AG04450 (cell line): Measurements from ENCODE around the gene NLN. TPM values are rescaled to one million over a fixed set of nuclear protein-coding genes. Genes with fewer than 3 reads are reported as not detected.
"Not testable (repeated sequence)": the region's sequence is repeated elsewhere in the genome, so short reads cannot be mapped to it uniquely, and the experiment has no call there.

Source experiments
- CTCF ChIA-PET: fragments of 300-600, 350-600 bp; formaldehyde crosslinking; extraction: SDS; loops from one replicate; lab custom pipeline; 2022; ENCODE audit warnings: antibody characterized with exemption, inconsistent platforms; lab: Charles Lee
- POLR2A ChIA-PET: fragments of 350-600 bp; formaldehyde crosslinking; extraction: SDS; loops from one replicate; lab custom pipeline; 2021; ENCODE audit warnings: antibody characterized with exemption, inconsistent platforms; lab: Yijun Ruan, JAX
- DNase-seq: peaks from one replicate; pipeline ENCODE4 v3.0.0-alpha.2; 2011; ENCODE audit warnings: low read depth, low spot score
- H3K27ac ChIP-seq: one replicate; pipeline ENCODE4 v1.5.1; 2012; ENCODE audit warnings: low read depth, low read length, control low read depth
- H3K27me3 ChIP-seq: one replicate; pipeline ENCODE4 v1.6.0; 2012; ENCODE audit warnings: low read length; ENCODE audit not compliant: control insufficient read depth, insufficient read depth
- H3K4me3 ChIP-seq: 2 replicates; pipeline ENCODE4 v1.5.1; 2011; ENCODE audit warnings: mild to moderate bottlenecking, low read depth, low read length, control low read depth
- H3K9me3 ChIP-seq: 2 replicates; pipeline ENCODE4 v1.5.1; 2012; ENCODE audit warnings: low read length; ENCODE audit not compliant: control insufficient read depth, insufficient read depth
- polyA plus RNA-seq: library from polyadenylated mRNA; depleted of rRNA; stranded (reverse); fragments of >200 nt; gene quantifications from 2 replicates; pipeline ENCODE4 v1.2.3, GENCODE V29; 2011
- TF ChIP-seq, protein P1 (sequence below): IDR thresholded peaks from 2 replicates; pipeline ENCODE4 v1.5.1; 2011; ENCODE audit warnings: low read depth, low read length, control low read depth, inconsistent platforms

The NLN gene
- polyA plus RNA-seq, 1 experiment, result 28.8 TPM

DNA sequence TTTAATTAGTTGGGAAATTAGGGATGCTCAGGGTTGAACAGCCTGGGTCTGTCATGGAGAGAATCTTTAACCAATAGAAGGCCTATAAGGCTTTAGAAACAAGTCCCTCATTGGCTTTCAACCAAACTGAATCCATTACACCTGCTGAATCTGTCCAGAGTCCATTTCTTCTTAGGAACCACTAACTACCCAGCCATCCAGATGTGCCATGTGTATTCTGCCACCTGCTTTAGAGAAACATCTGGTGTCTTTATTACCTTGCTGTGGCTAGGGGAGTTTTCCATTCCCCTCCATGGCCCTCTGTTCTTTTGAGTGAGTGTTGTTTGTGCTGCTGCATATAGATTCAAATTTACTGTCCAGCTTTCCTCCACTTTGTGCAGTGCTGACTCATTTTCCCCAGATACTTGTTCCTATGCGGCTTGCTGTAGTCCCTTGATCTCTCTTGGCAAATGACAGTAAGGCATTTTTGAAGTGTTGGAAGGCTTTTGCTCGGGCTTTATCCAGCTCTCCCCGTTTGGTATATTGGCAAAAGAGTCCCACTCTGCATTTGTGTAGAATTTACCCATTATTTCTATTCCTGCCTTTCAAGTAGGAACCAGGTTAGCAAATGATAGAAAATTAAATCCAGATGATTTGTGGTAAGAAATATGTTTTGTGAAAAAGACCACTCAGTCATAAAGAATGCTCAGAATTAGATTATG is 54.6 kb downstream of the NLN start:
- no peaks in the 10 kb centered on the region for H3K27me3 ChIP-seq
- no peak overlapping the region for H3K27ac ChIP-seq
- POLR2A ChIA-PET, result no interaction called here
- no peak overlapping the region for H3K4me3 ChIP-seq
- no peaks in the 10 kb centered on the region for H3K9me3 ChIP-seq
- CTCF ChIA-PET, result no interaction called here
- no peak for DNase-seq
- TF ChIP-seq, protein P1, sequence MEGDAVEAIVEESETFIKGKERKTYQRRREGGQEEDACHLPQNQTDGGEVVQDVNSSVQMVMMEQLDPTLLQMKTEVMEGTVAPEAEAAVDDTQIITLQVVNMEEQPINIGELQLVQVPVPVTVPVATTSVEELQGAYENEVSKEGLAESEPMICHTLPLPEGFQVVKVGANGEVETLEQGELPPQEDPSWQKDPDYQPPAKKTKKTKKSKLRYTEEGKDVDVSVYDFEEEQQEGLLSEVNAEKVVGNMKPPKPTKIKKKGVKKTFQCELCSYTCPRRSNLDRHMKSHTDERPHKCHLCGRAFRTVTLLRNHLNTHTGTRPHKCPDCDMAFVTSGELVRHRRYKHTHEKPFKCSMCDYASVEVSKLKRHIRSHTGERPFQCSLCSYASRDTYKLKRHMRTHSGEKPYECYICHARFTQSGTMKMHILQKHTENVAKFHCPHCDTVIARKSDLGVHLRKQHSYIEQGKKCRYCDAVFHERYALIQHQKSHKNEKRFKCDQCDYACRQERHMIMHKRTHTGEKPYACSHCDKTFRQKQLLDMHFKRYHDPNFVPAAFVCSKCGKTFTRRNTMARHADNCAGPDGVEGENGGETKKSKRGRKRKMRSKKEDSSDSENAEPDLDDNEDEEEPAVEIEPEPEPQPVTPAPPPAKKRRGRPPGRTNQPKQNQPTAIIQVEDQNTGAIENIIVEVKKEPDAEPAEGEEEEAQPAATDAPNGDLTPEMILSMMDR, result no peak

DNA sequence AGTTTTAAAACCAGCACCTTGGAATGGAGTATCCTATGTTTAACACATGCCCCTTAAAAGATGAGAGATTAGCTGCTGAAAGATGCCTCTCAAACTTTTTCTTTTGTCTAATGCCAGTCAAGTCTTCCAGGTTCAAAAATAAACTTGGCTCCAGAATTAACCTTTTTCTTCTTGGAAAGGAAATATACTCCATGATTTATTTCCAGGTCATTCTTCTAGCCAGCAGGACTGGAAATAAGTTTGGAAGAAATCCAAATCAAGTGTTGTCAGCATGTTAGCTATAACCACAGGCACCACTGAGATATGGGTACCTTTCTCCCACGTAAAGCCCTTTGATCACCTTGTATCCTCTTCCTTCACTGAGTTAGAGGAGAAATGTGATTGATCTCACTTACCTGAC is 56.1 kb downstream of the NLN start:
- H3K27me3 ChIP-seq, result no peaks in the 10 kb centered on the region
- DNase-seq, result no peak
- TF ChIP-seq, protein P1, result no peak
- H3K27ac ChIP-seq, result no peak overlapping the region
- no peaks in the 10 kb centered on the region for H3K9me3 ChIP-seq
- ChIA-PET CTCF (no interaction called here), POLR2A (no interaction called here)
- no peak overlapping the region for H3K4me3 ChIP-seq

DNA sequence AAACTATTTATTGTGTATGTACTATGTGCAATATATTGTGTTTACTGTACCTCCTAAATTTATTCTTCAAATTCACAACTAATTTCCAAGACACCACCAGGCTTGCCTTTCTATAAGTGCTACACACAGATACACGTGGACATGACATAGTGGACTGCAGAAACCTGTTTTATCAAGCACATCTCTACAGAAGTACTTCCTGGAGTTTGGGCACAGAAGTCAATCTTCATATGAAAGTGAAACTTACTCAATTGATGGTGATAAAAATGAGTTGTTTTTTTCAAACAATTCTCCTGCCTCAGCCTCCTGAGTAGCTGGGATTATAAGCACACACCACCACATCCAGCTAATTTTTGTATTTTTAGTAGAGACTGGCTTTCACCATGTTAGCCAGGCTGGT is 57.6 kb downstream of the NLN start:
- TF ChIP-seq, protein P1, result no peak

DNA sequence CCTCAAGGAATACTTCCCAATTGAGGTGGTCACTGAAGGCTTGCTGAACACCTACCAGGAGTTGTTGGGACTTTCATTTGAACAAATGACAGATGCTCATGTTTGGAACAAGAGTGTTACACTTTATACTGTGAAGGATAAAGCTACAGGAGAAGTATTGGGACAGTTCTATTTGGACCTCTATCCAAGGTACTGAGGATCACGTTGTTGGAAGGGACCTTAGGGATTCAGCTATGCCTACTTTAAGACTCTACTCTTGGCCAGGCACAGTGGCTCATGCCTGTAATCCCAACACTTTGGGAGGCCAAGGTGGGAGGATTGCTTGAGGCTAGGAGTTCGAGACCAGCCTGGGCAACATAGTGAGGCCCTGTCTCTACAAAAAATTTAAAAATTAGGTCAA is 66.3 kb downstream of the NLN start:
- CTCF ChIA-PET, DNase-seq, H3K27me3 ChIP-seq, POLR2A ChIA-PET, H3K9me3 ChIP-seq, H3K4me3 ChIP-seq, H3K27ac ChIP-seq: not testable (repeated sequence)

More for the DNA sequence above, 57.6 kb downstream of the NLN start:
- ChIA-PET POLR2A (no interaction called here), CTCF (interaction anchor here (1.3 kb wide), 1 partner anchor 10 kb away, joined by 3 read pairs; no protein-coding TSS in a partner anchor)
- no peak for DNase-seq
- Histone ChIP-seq H3K4me3 (no peak overlapping the region), H3K27ac (no peak overlapping the region), H3K27me3 (no peaks in the 10 kb centered on the region), H3K9me3 (no peaks in the 10 kb centered on the region)

DNA sequence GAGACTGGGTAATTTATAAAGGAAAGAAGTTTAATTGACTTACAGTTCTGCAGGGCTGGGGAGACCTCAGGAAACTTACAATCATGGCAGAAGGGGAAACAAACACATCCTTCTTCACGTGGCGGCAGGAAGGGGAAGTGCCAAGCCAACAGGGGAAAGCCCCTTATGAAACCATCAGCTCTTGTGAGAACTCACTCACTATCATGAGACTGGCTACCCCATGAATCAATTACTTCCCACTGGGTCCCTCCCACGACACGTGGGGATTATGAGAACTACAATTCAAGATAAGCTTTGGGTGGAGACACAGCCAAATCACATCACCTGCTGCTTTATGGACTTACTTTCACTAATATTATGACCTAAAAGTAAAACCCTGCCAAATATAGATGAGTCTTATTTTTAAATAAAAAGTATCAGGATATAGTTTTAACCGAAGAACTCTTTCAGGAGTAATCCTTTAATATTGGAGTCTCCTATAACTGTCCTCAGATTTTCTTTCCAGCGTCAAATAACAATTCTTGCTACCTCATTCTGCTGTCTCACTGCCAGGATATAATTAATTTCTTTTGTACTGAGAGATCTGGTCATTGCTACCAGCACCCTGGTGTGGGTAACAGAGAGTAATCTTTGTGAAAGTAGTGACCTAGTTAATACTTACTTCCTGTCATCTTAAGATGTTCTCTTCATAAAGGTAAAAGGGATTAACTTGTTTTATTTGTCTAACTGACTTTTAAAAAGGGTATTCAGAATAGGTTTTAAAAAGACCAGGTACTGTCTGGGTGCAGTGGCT is 68.6 kb downstream of the NLN start:
- TF ChIP-seq, protein P1, result no peak
- H3K27me3 ChIP-seq, result no peaks in the 10 kb centered on the region
- no peaks in the 10 kb centered on the region for H3K9me3 ChIP-seq
- no peak overlapping the region for H3K27ac ChIP-seq
- no peak overlapping the region for H3K4me3 ChIP-seq
- no peak for DNase-seq
- ChIA-PET CTCF (no interaction called here), POLR2A (no interaction called here)
